Right ventricle myocardium superior (tissue), 1 donor: ENCODE results near the gene STK35. TPM values are rescaled to one million over a fixed set of nuclear protein-coding genes. Genes with fewer than 3 reads are reported as not detected.
"Not testable (repeated sequence)": the region's sequence is repeated elsewhere in the genome, so short reads cannot be mapped to it uniquely, and the experiment has no call there.

Experiments used
- ATAC-seq: fragments of 200-7000 bp; cut with Tn5 transposase; one replicate; pipeline ENCODE4 v1.9.1; 2020; ENCODE audit warnings: mild to moderate bottlenecking; ENCODE audit not compliant: poor library complexity
- DNase-seq: peaks from one replicate; pipeline ENCODE4 v3.0.0-alpha.2; 2020
- intact Hi-C: fragments of 100-400 bp; cut with DNase I; formaldehyde crosslinking; loops from one replicate; pipeline ENCODE4 v1.11.2; 2022
- total RNA-seq: library from RNA; stranded (reverse); fragmentation: NEBNext Ultra II Directional; extraction: Animal tissue kit (Norgen Biotek cat#: 25700); gene quantifications from one replicate; pipeline ENCODE4 v1.2.1, GENCODE V29; 2021
- donor health status: DM: no; HTN: yes; CAD: no; lungs with severe emphysema.

Gene STK35
- total RNA-seq, 1 donor from 2014 or later, result 11.7 TPM

GRCh38 chr20:2171266-2171790, 69.7 kb downstream of the STK35 start:
- intact Hi-C loops, result loop anchor here (5.0 kb wide), 1 partner anchor 84 kb away; no protein-coding TSS in a partner anchor
- no peak for DNase-seq
- no peak for ATAC-seq

- intact Hi-C loops, result loop anchor here (2.0 to 5.0 kb wide), 2 partner anchors 85 to 207 kb away; no protein-coding TSS in a partner anchor
- ATAC-seq, DNase-seq: not testable (repeated sequence)
Observed at GRCh38 chr20:2171840-2172239, 70.2 kb downstream of the STK35 start.

GRCh38 chr20:2172305-2173175, 70.9 kb downstream of the STK35 start:
- peak; percentile 93 for ATAC-seq
- intact Hi-C loops, result loop anchor here (2.0 to 5.0 kb wide), 2 partner anchors 85 to 208 kb away; no protein-coding TSS in a partner anchor
- peak; percentile 78 for DNase-seq

- no peak for ATAC-seq
- intact Hi-C loops, result loop anchor here (2.0 to 5.0 kb wide), 2 partner anchors 86 to 208 kb away; no protein-coding TSS in a partner anchor
- no peak for DNase-seq
Observed at GRCh38 chr20:2173186-2173585, 71.6 kb downstream of the STK35 start.

GRCh38 chr20:2174067-2174466, 72.4 kb downstream of the STK35 start:
- ATAC-seq (no peak), DNase-seq (no peak)
- intact Hi-C loops, result loop anchor here (5.0 kb wide), 1 partner anchor 87 kb away; no protein-coding TSS in a partner anchor

DNA sequence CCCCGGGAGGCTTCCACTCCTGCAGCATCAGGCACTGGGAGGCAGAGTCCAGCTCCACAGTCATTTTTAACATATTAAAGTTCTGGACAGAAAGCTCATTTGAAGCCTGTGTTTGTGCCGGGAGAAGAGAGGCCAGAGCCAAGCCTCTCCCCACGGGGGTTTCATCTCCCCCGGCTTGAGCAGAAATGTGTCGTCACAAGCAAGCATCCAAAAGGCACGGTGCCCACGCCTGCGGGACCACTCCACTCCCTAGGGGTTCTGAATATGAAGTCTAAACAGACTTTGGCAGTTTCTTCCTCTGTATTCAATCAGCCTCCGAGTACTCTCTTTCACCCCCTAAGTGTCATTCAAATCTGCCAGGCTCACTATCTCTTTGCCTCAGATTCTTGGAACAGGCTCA, 75.3 kb downstream of the STK35 start:
- ATAC-seq (peak; percentile 49), DNase-seq (no peak)
- intact Hi-C loops, result no loop called here

DNA sequence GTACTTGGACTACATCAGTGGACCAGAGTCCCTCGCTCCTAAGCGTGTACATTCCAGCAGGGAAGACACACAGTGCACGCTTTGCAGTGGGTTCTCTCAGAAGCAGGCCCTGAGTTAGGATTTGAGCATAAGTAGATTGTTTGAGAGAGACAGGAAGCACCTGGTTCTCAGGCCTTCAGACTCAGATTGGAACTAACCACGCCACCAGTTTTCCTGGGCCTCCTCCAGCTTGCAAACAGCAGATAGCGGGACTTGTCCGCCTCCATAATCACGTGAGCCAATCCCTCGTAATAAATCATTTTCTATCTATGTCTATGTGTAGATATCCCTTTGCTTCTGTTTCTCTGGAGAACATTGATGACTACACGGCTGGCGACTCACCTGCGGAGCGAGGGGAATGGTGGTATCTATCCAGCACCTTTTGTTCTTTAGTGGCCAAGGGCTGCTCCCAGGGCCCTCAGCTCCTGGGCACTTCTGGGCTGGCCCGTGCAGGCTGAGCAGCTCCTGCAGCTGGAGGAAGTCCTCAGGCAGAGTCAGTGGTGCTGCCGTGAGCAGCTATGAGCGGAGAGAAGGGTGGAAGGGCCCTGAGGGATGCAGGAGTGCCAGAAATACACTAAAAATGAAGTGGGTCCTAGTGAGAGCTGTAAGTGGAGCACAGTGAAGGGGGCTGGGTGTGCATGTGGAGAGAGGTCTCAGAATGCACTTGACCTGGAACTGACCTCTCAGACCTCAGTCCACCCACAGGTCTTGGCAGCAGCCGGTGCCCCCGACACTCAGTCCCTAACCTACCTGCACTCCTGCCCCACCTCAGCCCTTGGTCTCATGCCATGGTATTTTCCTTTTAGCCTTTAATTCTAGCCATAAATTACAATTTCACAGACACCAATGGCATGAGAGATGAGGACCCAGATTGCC, 76.9 kb downstream of the STK35 start:
- ATAC-seq (no peak), DNase-seq (no peak)
- intact Hi-C loops, result no loop called here

- ATAC-seq, result no peak
Observed at GRCh38 chr20:2179233-2179580, 77.6 kb downstream of the STK35 start.

DNA sequence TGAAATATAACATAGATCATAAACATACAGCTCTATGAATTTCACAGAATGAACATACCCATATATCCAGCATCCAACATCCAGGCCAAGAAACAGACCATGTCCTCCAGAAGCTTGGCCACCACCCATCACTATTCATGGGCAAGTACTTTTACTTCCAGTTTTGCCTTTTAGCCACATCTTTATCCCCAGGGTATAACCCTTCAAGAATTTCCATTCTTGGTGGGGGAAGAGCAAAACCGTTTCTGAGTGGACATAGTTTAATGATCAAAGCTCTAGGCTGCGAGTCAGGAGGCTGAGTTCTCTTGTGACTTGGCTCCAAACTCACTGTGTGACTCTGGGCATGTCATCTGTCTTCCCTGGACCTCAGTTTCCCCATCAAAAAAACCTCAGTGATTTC, 78.3 kb downstream of the STK35 start:
- intact Hi-C loops, result no loop called here
- DNase-seq (no peak), ATAC-seq (no peak)

More at GRCh38 chr20:2179233-2179580, 77.6 kb downstream of the STK35 start:
- intact Hi-C loops, result no loop called here
- no peak for DNase-seq

- ATAC-seq (no peak), DNase-seq (no peak)
- intact Hi-C loops, result no loop called here
Observed at GRCh38 chr20:2183381-2183780, 81.8 kb downstream of the STK35 start.

DNA sequence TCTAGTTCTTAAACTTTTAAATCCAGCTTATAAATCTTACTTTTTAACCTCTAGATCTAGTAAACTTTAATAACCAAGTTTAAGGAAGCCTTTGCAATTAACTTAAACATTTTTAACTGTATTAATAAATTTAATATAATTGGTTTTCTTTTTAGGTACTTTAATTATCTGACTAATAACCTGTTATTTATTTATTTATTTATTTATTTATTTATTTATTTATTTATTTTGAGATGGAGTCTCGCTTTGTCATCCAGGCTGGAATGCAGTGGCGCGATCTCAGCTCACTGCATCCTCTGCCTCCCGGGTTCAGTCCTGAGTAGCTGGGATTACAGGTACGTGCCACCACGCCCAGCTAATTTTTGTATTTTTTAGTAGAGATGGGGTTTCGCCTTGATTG, 83.3 kb downstream of the STK35 start:
- ATAC-seq, intact Hi-C loops, DNase-seq: not testable (repeated sequence)

DNA sequence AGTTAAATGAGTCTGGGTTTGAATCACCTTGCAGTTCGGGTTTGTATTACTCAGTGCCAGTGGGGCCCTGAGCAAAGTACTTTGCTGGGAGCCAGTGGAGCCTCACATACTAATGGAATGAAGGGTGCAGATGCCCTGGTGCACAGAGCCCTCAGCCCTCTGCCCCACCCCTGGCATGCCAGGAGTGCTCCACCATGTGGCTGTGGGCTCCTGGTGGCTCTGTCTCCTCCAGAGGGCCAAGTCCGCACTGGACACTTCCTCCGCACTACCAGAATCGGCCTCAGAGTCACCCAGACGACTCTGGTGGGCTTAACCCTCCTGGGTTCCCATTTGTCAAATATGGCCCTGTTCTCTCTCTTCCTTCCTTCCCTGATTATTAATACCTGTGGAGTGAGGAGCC, 94.0 kb downstream of the STK35 start:
- ATAC-seq, result no peak
- no peak for DNase-seq
- intact Hi-C loops, result no loop called here

DNA sequence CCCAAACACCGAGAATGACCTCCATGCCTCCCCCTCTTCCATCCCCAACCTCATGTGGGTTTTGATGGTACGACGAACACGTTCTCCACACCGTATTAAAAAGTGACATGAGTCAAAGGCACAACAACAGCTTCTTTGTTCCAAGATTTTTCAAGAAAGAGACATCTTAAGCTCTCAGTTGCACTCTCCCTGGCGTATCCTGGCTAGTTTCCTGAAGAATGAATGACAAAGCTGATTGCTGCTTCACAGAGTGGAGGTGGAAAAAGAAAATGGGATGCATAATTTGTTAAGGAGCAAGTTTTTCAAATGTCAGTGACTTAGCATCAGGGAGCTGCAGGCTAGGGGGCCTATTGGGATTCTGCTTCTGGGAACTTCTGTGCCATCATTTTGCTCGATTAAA, 95.5 kb downstream of the STK35 start:
- DNase-seq, result no peak
- intact Hi-C loops, result no loop called here
- ATAC-seq, result no peak

Other genes starting within 250 kb of the STK35 start
- 19.5 TPM for gene SIRPA, start 206.4 kb upstream of the STK35 start, total RNA-seq
- gene PDYN, start 107.8 kb upstream of the STK35 start, total RNA-seq, result not detected
- not detected for gene TGM3, start 194.2 kb downstream of the STK35 start, total RNA-seq